Activated CD8-positive, alpha-beta memory T cell treated with anti-CD3 and anti-CD28 coated beads, Interleukin-2, amount 50 U/mL, for 4 hours (primary cell): ENCODE results near the gene LY6G5C.
A peak's percentile ranks its signal among the peaks of the same experiment; 100 is the strongest.
"Not testable (repeated sequence)": the region's sequence is repeated elsewhere in the genome, so short reads cannot be mapped to it uniquely, and the experiment has no call there.

ENCODE experiments used
- DNase-seq: peaks from one replicate; pipeline ENCODE4 v3.0.0-alpha.2; 2020

Gene LY6G5C

GRCh38 chr6:31715022-31715958 is 34.4 kb upstream of the LY6G5C start, which contains the start of gene LY6G6D:
Gene LY6G6D (plus strand): TSS chr6:31715348. CDS start chr6:31715356, 8 bp downstream.
- DNase-seq = no peak

- no peak for DNase-seq
Measured at GRCh38 chr6:31713991-31714684, 33.3 kb upstream of the LY6G5C start.

GRCh38 chr6:31713465-31713864 is 32.6 kb upstream of the LY6G5C start:
- no peak for DNase-seq

- no peak for DNase-seq
Measured at GRCh38 chr6:31712296-31712695, 31.4 kb upstream of the LY6G5C start.

- DNase-seq = no peak
Measured at GRCh38 chr6:31711233-31711632, 30.4 kb upstream of the LY6G5C start.

GRCh38 chr6:31710523-31711219 is 29.8 kb upstream of the LY6G5C start:
- DNase-seq = no peak

GRCh38 chr6:31709157-31709556 is 28.3 kb upstream of the LY6G5C start:
- DNase-seq = not testable (repeated sequence)

- DNase-seq = no peak
Measured at GRCh38 chr6:31708224-31708623, 27.4 kb upstream of the LY6G5C start.

- DNase-seq = no peak
Measured at GRCh38 chr6:31707701-31708100, 26.8 kb upstream of the LY6G5C start.

GRCh38 chr6:31706599-31706998 is 25.7 kb upstream of the LY6G5C start, which contains the start of gene LY6G6F:
Gene LY6G6F (plus strand): TSS chr6:31706866. CDS start chr6:31706907, 41 bp downstream.
- DNase-seq = no peak

- DNase-seq = no peak
Measured at GRCh38 chr6:31705931-31706330, 25.1 kb upstream of the LY6G5C start.

GRCh38 chr6:31702819-31703716 is 22.2 kb upstream of the LY6G5C start, which contains the start of gene ABHD16A:
Gene ABHD16A (minus strand): TSS chr6:31703324. CDS start chr6:31703281, 43 bp downstream.
- DNase-seq = peak; percentile 97

GRCh38 chr6:31702405-31702818 is 21.5 kb upstream of the LY6G5C start:
- DNase-seq = no peak

- DNase-seq = no peak
Measured at GRCh38 chr6:31701666-31702404, 21.0 kb upstream of the LY6G5C start.

- no peak for DNase-seq
Measured at GRCh38 chr6:31700740-31701401, 20.0 kb upstream of the LY6G5C start.

- no peak for DNase-seq
Measured at GRCh38 chr6:31697555-31697954, 16.7 kb upstream of the LY6G5C start.

- DNase-seq = no peak
Measured at GRCh38 chr6:31693535-31693934, 12.7 kb upstream of the LY6G5C start.

- no peak for DNase-seq
Measured at GRCh38 chr6:31692886-31693285, 12.0 kb upstream of the LY6G5C start.

GRCh38 chr6:31692353-31692752 is 11.5 kb upstream of the LY6G5C start:
- no peak for DNase-seq

GRCh38 chr6:31691564-31692108 is 10.8 kb upstream of the LY6G5C start:
- no peak for DNase-seq
